H1 (cell line): ENCODE measurements around the gene RAD54L. TPM values are rescaled to one million over a fixed set of nuclear protein-coding genes. Genes with fewer than 3 reads are reported as not detected.

Experiments
- CTCF ChIA-PET: fragments of 300-600 bp; sonication (Branson Sonifier 250); formaldehyde crosslinking; loops from one replicate; lab custom pipeline; 2021; ENCODE audit not compliant: partially characterized antibody; lab: Charles Lee
- POLR2A ChIA-PET: fragments of 300-600 bp; sonication (Branson Sonifier 250); formaldehyde crosslinking; loops from one replicate; lab custom pipeline; 2021; ENCODE audit warnings: inconsistent platforms; ENCODE audit not compliant: partially characterized antibody; lab: Charles Lee
- DNase-seq, 2 experiments: peaks; one replicate each; pipeline versions ENCODE4 v3.0.0 to v3.0.0-alpha.2; 2010 to 2022; ENCODE audit warnings: low spot score in 2 of 2, low read depth in 1 of 2, mixed read lengths in 1 of 2
- FAIRE-seq: peaks from 2 replicates; lab custom pipeline; 2011; peaks lifted over from hg19 to GRCh38; lab: Jason Lieb, UNC
- H2AFZ ChIP-seq: 2 replicates; pipeline ENCODE4 v1.8.1; 2012; ENCODE audit warnings: low read length, inconsistent platforms
- H2AK5ac ChIP-seq: 2 replicates; pipeline ENCODE4 v1.6.1; 2013; ENCODE audit warnings: low read depth, low read length
- H2BK120ac ChIP-seq: replicated peaks from 2 replicates; pipeline ENCODE3; 2013; ENCODE audit warnings: low read depth, low read length, inconsistent platforms
- H2BK12ac ChIP-seq: 2 replicates; pipeline ENCODE4 v1.6.1; 2013; ENCODE audit warnings: low read depth, low read length
- H2BK15ac ChIP-seq: 2 replicates; pipeline ENCODE4 v1.6.1; 2013; ENCODE audit warnings: low read length
- H2BK20ac ChIP-seq: 2 replicates; pipeline ENCODE4 v1.6.1; 2013; ENCODE audit warnings: low read length
- H2BK5ac ChIP-seq: 2 replicates; pipeline ENCODE4 v1.6.1; 2013; ENCODE audit warnings: low read depth, low read length
- H3K14ac ChIP-seq: 2 replicates; pipeline ENCODE4 v1.6.1; 2013; ENCODE audit warnings: inconsistent platforms; ENCODE audit not compliant: insufficient read length
- H3K18ac ChIP-seq: 2 replicates; pipeline ENCODE4 v1.6.1; 2013; ENCODE audit warnings: low read length; ENCODE audit errors: extremely low read depth
- H3K23ac ChIP-seq: 2 replicates; pipeline ENCODE4 v1.6.1; 2013; ENCODE audit warnings: inconsistent platforms; ENCODE audit not compliant: insufficient read length
- H3K23me2 ChIP-seq: 2 replicates; pipeline ENCODE4 v1.6.1; 2013; ENCODE audit warnings: low read depth, low read length
- H3K27ac ChIP-seq: 2 replicates; pipeline ENCODE4 v1.6.1; 2011; ENCODE audit warnings: low read depth, low read length, inconsistent platforms
- H3K27me3 ChIP-seq, 4 experiments: replicated peaks in 1 of 4; 1 replicate in 1 of 4; 2 replicates in 3 of 4; pipeline versions ENCODE4 v1.6.1 to v1.8.1; 2011 to 2013; ENCODE audit warnings: low read length in 3 of 4, mild to moderate bottlenecking in 3 of 4, inconsistent platforms in 2 of 4, mixed read lengths in 2 of 4, moderate library complexity in 1 of 4; ENCODE audit not compliant: control insufficient read depth in 3 of 4, insufficient read depth in 3 of 4; ENCODE audit errors: extremely low read depth in 1 of 4
- H3K36me3 ChIP-seq, 4 experiments: 2 replicates each; pipeline versions ENCODE4 v1.6.1 to v1.8.1; 2011 to 2013; ENCODE audit warnings: mild to moderate bottlenecking in 4 of 4, low read length in 3 of 4, moderate library complexity in 2 of 4, control low read depth in 1 of 4, inconsistent platforms in 1 of 4; ENCODE audit not compliant: insufficient read depth in 4 of 4, control insufficient read depth in 2 of 4
- H3K4ac ChIP-seq: replicated peaks from 2 replicates; pipeline ENCODE3; 2013; ENCODE audit warnings: low read length, low read depth, mixed read lengths, inconsistent platforms; ENCODE audit not compliant: insufficient read length
- H3K4me1 ChIP-seq, 4 experiments: replicated peaks in 1 of 4; 1 replicate in 1 of 4; 2 replicates in 3 of 4; pipeline versions ENCODE4 v1.6.1 to v1.8.1; 2011 to 2013; ENCODE audit warnings: low read length in 3 of 4, inconsistent platforms in 2 of 4, mixed read lengths in 1 of 4; ENCODE audit not compliant: insufficient read depth in 4 of 4, control insufficient read depth in 3 of 4
- H3K4me2 ChIP-seq, 2 experiments: 2 replicates each; pipeline versions ENCODE4 v1.6.1 to v1.8.1; 2011 to 2013; ENCODE audit warnings: low read depth in 2 of 2, low read length in 2 of 2, control low read depth in 1 of 2, inconsistent platforms in 1 of 2, mild to moderate bottlenecking in 1 of 2; ENCODE audit not compliant: insufficient read depth in 1 of 2
- H3K4me3 ChIP-seq, 4 experiments: fragments of 200-600, 300-600 bp in 1 of 4; sonication (generic), shearing (Covaris generic), sonication (Bioruptor Twin) in 1 of 4; 2 replicates each; pipeline versions ENCODE4 v1.5.1 to v1.8.1; 2011 to 2016; ENCODE audit warnings: low read length in 4 of 4, low read depth in 3 of 4, control low read depth in 2 of 4, inconsistent platforms in 2 of 4, mild to moderate bottlenecking in 2 of 4, mixed read lengths in 1 of 4, moderate library complexity in 1 of 4; ENCODE audit not compliant: insufficient read depth in 2 of 4; ENCODE audit errors: extremely low read depth in 1 of 4
- H3K56ac ChIP-seq: replicated peaks from 2 replicates; pipeline ENCODE3; 2013; ENCODE audit warnings: low read depth, mild to moderate bottlenecking, mixed read lengths, low read length, inconsistent platforms; ENCODE audit not compliant: insufficient read length
- H3K79me1 ChIP-seq: 2 replicates; pipeline ENCODE4 v1.6.1; 2013; ENCODE audit warnings: low read depth, low read length, control low read depth
- H3K79me2 ChIP-seq, 2 experiments: 2 replicates each; pipeline versions ENCODE4 v1.6.1 to v1.8.1; 2012 to 2013; ENCODE audit warnings: low read length in 2 of 2, mild to moderate bottlenecking in 2 of 2, inconsistent platforms in 1 of 2; ENCODE audit not compliant: insufficient read depth in 2 of 2, control insufficient read depth in 1 of 2
- H3K9ac ChIP-seq, 4 experiments: replicated peaks in 1 of 4; 1 replicate in 1 of 4; 2 replicates in 3 of 4; pipeline versions ENCODE4 v1.6.1 to v1.8.1; 2011 to 2013; ENCODE audit warnings: low read depth in 3 of 4, low read length in 3 of 4, control low read depth in 2 of 4, mild to moderate bottlenecking in 2 of 4, moderate library complexity in 2 of 4, inconsistent platforms in 1 of 4; ENCODE audit errors: extremely low read depth in 1 of 4
- H3K9me3 ChIP-seq, 2 experiments: 2 replicates each; pipeline versions ENCODE4 v1.6.1 to v1.8.1; 2012 to 2013; ENCODE audit warnings: mild to moderate bottlenecking in 2 of 2, moderate library complexity in 2 of 2, control low read depth in 1 of 2, inconsistent platforms in 1 of 2, low read depth in 1 of 2, low read length in 1 of 2, mixed read lengths in 1 of 2; ENCODE audit not compliant: insufficient read depth in 2 of 2
- H4K20me1 ChIP-seq, 2 experiments: replicated peaks in 1 of 2; 2 replicates each; pipeline versions ENCODE3 to v1.8.1; 2011 to 2013; ENCODE audit warnings: inconsistent platforms in 2 of 2, low read length in 2 of 2, mild to moderate bottlenecking in 1 of 2; ENCODE audit not compliant: insufficient read depth in 2 of 2, control insufficient read depth in 1 of 2
- H4K5ac ChIP-seq: 2 replicates; pipeline ENCODE4 v1.6.1; 2013; ENCODE audit warnings: low read length, low read depth, mixed read lengths, inconsistent platforms; ENCODE audit not compliant: insufficient read length
- H4K8ac ChIP-seq: 2 replicates; pipeline ENCODE4 v1.8.0; 2013; ENCODE audit warnings: mild to moderate bottlenecking, moderate library complexity, low read length, inconsistent platforms; ENCODE audit not compliant: insufficient read depth; ENCODE audit errors: extremely low read depth
- H4K91ac ChIP-seq: replicated peaks from 2 replicates; pipeline ENCODE3; 2013; ENCODE audit warnings: low read length, mixed read lengths, inconsistent platforms; ENCODE audit not compliant: insufficient read length
- BRCA1 ChIP-seq: IDR thresholded peaks from 2 replicates; pipeline ENCODE4 v1.6.1; 2012; ENCODE audit warnings: low read depth, low read length, improper control_type of control experiment
- JUND ChIP-seq: IDR thresholded peaks from 2 replicates; pipeline ENCODE4 v1.6.1; 2011; ENCODE audit warnings: mild to moderate bottlenecking, improper control_type of control experiment, low read length
- KDM1A ChIP-seq: fragments of 200-600, 300-600 bp; sonication (generic); IDR thresholded peaks from 2 replicates; pipeline ENCODE4 v1.7.1; 2016; ENCODE audit warnings: mild to moderate bottlenecking, low read length, borderline replicate concordance
- RAD21 ChIP-seq, 2 experiments: IDR thresholded peaks in 1 of 2; conservative IDR thresholded peaks in 1 of 2; 2 replicates each; pipeline ENCODE4 v1.6.1; 2011; ENCODE audit warnings: low read depth in 2 of 2, low read length in 2 of 2, improper control_type of control experiment in 1 of 2, inconsistent platforms in 1 of 2, mild to moderate bottlenecking in 1 of 2, moderate library complexity in 1 of 2
- RNF2 ChIP-seq: fragments of 200-900, 300-1000 bp; sonication (generic); IDR thresholded peaks from 2 replicates; pipeline ENCODE4 v1.7.1; 2016; ENCODE audit warnings: borderline replicate concordance, low read depth, mild to moderate bottlenecking, antibody characterized with exemption, low read length; ENCODE audit not compliant: poor library complexity, severe bottlenecking; ENCODE audit errors: missing control alignments
- WGBS, 2 experiments: shearing (Covaris generic) in 1 of 2; methylation state at CpG; one replicate each; pipeline versions ENCODE4 v1.1.6 to v1.1.7; 2013 to 2015; ENCODE audit warnings: low lambda C conversion rate in 2 of 2, mixed read lengths in 2 of 2, inconsistent platforms in 1 of 2, low coverage in 1 of 2, missing lambda C conversion rate in 1 of 2; ENCODE audit not compliant: insufficient replicate concordance in 2 of 2, insufficient coverage in 1 of 2, insufficient read length in 1 of 2; ENCODE audit errors: extremely low coverage in 1 of 2, missing lambda C conversion rate in 1 of 2; 5-methylcytosine and 5-hydroxymethylcytosine counted together
- polyA plus RNA-seq, 7 experiments: library from polyadenylated mRNA; depleted of rRNA in 3 of 7; stranded (reverse) in 5 of 7; unstranded in 2 of 7; fragments of >200 nt in 5 of 7; fragments of 200-250 nt in 2 of 7; gene quantifications; 1 replicate in 5 of 7; 2 replicates in 1 of 7; 4 replicates in 1 of 7; pipeline versions ENCODE4 v1.2.1 to v1.2.3, GENCODE V29; 2011 to 2013; ENCODE audit warnings: missing spikeins in 2 of 7, mixed read lengths in 2 of 7
- total RNA-seq: library from RNA; stranded (reverse); fragmentation: NEBNext Ultra II Directional; extraction: Animal tissue kit (Norgen Biotek cat#: 25700); gene quantifications from 2 replicates; pipeline ENCODE4 v1.2.1, GENCODE V29; 2021
- TF ChIP-seq, protein P1 (sequence below), 3 experiments: IDR thresholded peaks; 1 replicate in 2 of 3; 2 replicates in 1 of 3; pipeline versions ENCODE4 v1.5.1 to v1.6.1; 2011; ENCODE audit warnings: low read length in 3 of 3, mild to moderate bottlenecking in 3 of 3, inconsistent platforms in 2 of 3, low read depth in 1 of 3, moderate library complexity in 1 of 3; ENCODE audit not compliant: insufficient read depth in 1 of 3; ENCODE audit errors: control extremely low read depth in 1 of 3

The RAD54L gene
- total and polyA plus RNA-seq, 2 of the 8 experiments (the other 6 are each of a cell fraction or from before 2014, with no cell fraction given), result 43.5 to 50.3 TPM

DNA sequence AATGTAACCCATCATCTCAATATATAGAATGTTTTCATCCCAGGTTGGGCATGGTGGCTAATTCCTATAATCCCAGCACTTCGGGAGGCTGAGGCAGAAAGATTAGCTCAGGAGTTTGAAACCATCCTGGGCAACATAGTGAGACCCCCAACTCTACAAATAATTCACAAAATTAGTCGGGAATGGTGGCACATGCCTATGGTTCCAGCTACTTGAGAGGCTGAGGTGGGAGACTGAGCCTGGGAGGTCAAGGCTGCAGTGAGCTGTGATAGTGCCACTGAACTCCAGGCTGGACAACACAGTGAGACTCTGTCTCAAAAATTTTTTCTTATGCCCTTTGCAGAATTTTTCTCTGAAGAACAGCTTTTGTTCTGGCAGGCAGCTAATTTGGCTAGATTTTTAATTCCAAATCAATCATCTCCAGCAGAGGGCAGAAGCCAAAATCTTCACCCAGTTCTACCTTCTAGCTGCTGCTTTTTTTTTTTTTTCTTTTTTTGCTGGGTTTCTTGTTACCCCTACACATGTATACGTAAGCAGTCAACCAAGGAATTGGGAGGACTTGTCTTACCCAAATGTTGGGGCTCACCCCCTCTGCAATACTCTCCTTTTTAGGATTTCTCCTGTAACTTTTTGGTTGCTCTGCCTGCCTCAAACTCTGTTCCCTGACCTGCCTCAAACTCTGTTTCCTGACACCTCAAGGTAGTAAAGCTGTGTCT is 2.7 kb upstream of the RAD54L start:
- Histone ChIP-seq H2BK5ac (no peak overlapping the region), H3K9ac (no peak overlapping the region), H2AFZ (no peak overlapping the region), H3K4me1 (peaks cover 4 to 15% (median 5%) of the 10 kb centered on the region in 4 experiments; a peak in 5 of 7 replicates), H4K8ac (no peak overlapping the region), H3K4ac (no peak overlapping the region), H3K27ac (no peak overlapping the region), H4K91ac (no peak overlapping the region), H3K23ac (no peak overlapping the region), H3K79me2 (peaks cover 3 to 19% of the 10 kb centered on the region in 2 experiments), H3K14ac (no peak overlapping the region), H4K20me1 (peaks cover 2 to 3% of the 10 kb centered on the region in 2 experiments), H2BK12ac (no peak overlapping the region), H2BK120ac (no peak overlapping the region), H2AK5ac (no peak overlapping the region), H3K23me2 (peaks cover 9% of the 10 kb centered on the region; the same call in 1 of the 2 replicates), H3K79me1 (peaks cover 6% of the 10 kb centered on the region; the same call in 1 of the 2 replicates), H3K4me2 (no peak overlapping the region), H3K56ac (no peak overlapping the region), H3K18ac (no peak overlapping the region), H3K36me3 (peaks cover 3 to 8% (median 4%) of the 10 kb centered on the region in 4 experiments; a peak in 5 of 8 replicates), H2BK15ac (no peak overlapping the region), H3K27me3 (no peaks in the 10 kb centered on the region), H4K5ac (no peak overlapping the region), H3K4me3 (no peak overlapping the region), H3K9me3 (no peaks in the 10 kb centered on the region; a peak in 1 of 4 replicates), H2BK20ac (no peak overlapping the region)
- no peak for DNase-seq
- TF ChIP-seq RNF2 (no peak), KDM1A (no peak), JUND (no peak), RAD21 (IDR thresholded peaks at IDR 0.05 in 1 of 2, conservative IDR thresholded peaks at IDR 0.05 in 1 of 2; ENCODE audit: low read depth in 2 of 2, low read length in 2 of 2) (0 out of 4 replicates have a peak, but pooled peaks of 1 of the 2 experiments have one; percentile 4), BRCA1 (no peak)
- TF ChIP-seq, protein P1, sequence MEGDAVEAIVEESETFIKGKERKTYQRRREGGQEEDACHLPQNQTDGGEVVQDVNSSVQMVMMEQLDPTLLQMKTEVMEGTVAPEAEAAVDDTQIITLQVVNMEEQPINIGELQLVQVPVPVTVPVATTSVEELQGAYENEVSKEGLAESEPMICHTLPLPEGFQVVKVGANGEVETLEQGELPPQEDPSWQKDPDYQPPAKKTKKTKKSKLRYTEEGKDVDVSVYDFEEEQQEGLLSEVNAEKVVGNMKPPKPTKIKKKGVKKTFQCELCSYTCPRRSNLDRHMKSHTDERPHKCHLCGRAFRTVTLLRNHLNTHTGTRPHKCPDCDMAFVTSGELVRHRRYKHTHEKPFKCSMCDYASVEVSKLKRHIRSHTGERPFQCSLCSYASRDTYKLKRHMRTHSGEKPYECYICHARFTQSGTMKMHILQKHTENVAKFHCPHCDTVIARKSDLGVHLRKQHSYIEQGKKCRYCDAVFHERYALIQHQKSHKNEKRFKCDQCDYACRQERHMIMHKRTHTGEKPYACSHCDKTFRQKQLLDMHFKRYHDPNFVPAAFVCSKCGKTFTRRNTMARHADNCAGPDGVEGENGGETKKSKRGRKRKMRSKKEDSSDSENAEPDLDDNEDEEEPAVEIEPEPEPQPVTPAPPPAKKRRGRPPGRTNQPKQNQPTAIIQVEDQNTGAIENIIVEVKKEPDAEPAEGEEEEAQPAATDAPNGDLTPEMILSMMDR (IDR thresholded peaks at IDR 0.05; ENCODE audit: control extremely low read depth in 1 of 3, insufficient read depth in 1 of 3, low read depth in 1 of 3, low read length in 3 of 3), result peak in 2 of 3 experiments; percentile 13 to 30; a peak in 2 of 4 replicates
- ChIA-PET CTCF (interaction anchor here (0.7 to 4.6 kb wide), 13 partner anchors 8 to 113 kb away, joined by 3 to 55 read pairs (median 4); partner anchors contain the start of gene LURAP1), POLR2A (interaction anchor here (0.6 to 2.9 kb wide), 6 partner anchors 11 to 573 kb away, joined by 3 to 16 read pairs (median 4); partner anchors contain the start of gene GPBP1L1)
- no peak for FAIRE-seq
- WGBS, 2 experiments, result 85% methylated on average over 3 of the region's 3 CpGs; no CpG with 5 or more reads in 1 of the 2 experiments
